H1 (cell line): Measurements from ENCODE around the gene BSN. TPM values are rescaled to one million over a fixed set of nuclear protein-coding genes. Genes with fewer than 3 reads are reported as not detected.

ENCODE experiments used
- BCL11A ChIP-seq, 2 experiments: IDR thresholded peaks; one replicate each; pipeline ENCODE4 v1.6.1; 2011; ENCODE audit warnings: low read depth in 2 of 2, low read length in 2 of 2, mild to moderate bottlenecking in 2 of 2
- CBX8 ChIP-seq: fragments of 300-800, 300-1000 bp; sonication (generic); IDR thresholded peaks from 2 replicates; pipeline ENCODE4 v1.7.1; 2016; ENCODE audit warnings: low read depth, low read length, borderline replicate concordance
- CHD1 ChIP-seq: IDR thresholded peaks from 2 replicates; pipeline ENCODE4 v1.6.1; 2012; ENCODE audit warnings: low read depth, low read length, improper control_type of control experiment
- CREB1 ChIP-seq: IDR thresholded peaks from 2 replicates; pipeline ENCODE4 v1.6.1; 2012; ENCODE audit warnings: inconsistent platforms
- CTCF ChIP-seq, 3 experiments: IDR thresholded peaks; 1 replicate in 2 of 3; 2 replicates in 1 of 3; pipeline versions ENCODE4 v1.5.1 to v1.6.1; 2011; ENCODE audit warnings: low read length in 3 of 3, mild to moderate bottlenecking in 3 of 3, inconsistent platforms in 2 of 3, low read depth in 1 of 3, moderate library complexity in 1 of 3; ENCODE audit not compliant: insufficient read depth in 1 of 3; ENCODE audit errors: control extremely low read depth in 1 of 3
- EGR1 ChIP-seq: IDR thresholded peaks from 2 replicates; pipeline ENCODE4 v1.6.1; 2011; ENCODE audit warnings: low read depth, low read length, borderline replicate concordance
- EZH2 ChIP-seq: fragments of 200-600 bp; sonication (generic); IDR thresholded peaks from 2 replicates; pipeline ENCODE4 v1.7.1; 2012; ENCODE audit warnings: low read depth, mild to moderate bottlenecking, moderate library complexity, low read length, inconsistent platforms; ENCODE audit not compliant: severe bottlenecking
- HDAC2 ChIP-seq, 2 experiments: fragments of 300-600 bp in 1 of 2; sonication (generic) in 1 of 2; IDR thresholded peaks; 2 replicates each; pipeline ENCODE4 v1.6.1; 2011 to 2012; ENCODE audit warnings: low read depth in 2 of 2, low read length in 2 of 2, mild to moderate bottlenecking in 2 of 2, moderate library complexity in 2 of 2, borderline replicate concordance in 1 of 2, inconsistent platforms in 1 of 2
- HDAC6 ChIP-seq: IDR thresholded peaks from one replicate; pipeline ENCODE4 v1.7.1; 2012; ENCODE audit warnings: low read depth, mild to moderate bottlenecking, inconsistent platforms, low read length, moderate library complexity
- JUN ChIP-seq: IDR thresholded peaks from 2 replicates; pipeline ENCODE4 v1.6.1; 2011; ENCODE audit warnings: low read depth, mild to moderate bottlenecking, improper control_type of control experiment, low read length
- JUND ChIP-seq: IDR thresholded peaks from 2 replicates; pipeline ENCODE4 v1.6.1; 2011; ENCODE audit warnings: mild to moderate bottlenecking, improper control_type of control experiment, low read length
- NANOG ChIP-seq: IDR thresholded peaks from 2 replicates; pipeline ENCODE4 v1.6.1; 2011; ENCODE audit warnings: low read length, low read depth, mild to moderate bottlenecking, inconsistent platforms; ENCODE audit not compliant: insufficient read depth, poor library complexity, severe bottlenecking
- NRF1 ChIP-seq: IDR thresholded peaks from 2 replicates; pipeline ENCODE4 v1.6.1; 2011; ENCODE audit warnings: mild to moderate bottlenecking, low read depth, low read length, improper control_type of control experiment
- PHF8 ChIP-seq: fragments of 200-600 bp; sonication (generic); conservative IDR thresholded peaks from 2 replicates; pipeline ENCODE4 v1.7.1; 2012; ENCODE audit warnings: low read depth, mild to moderate bottlenecking, inconsistent platforms, low read length, moderate library complexity
- POLR2A ChIP-seq, 2 experiments: IDR thresholded peaks; 1 replicate in 1 of 2; 2 replicates in 1 of 2; pipeline ENCODE4 v1.6.1; 2011; ENCODE audit warnings: low read depth in 2 of 2, low read length in 2 of 2, mild to moderate bottlenecking in 2 of 2; ENCODE audit errors: control extremely low read depth in 1 of 2
- SIN3A ChIP-seq, 2 experiments: IDR thresholded peaks in 1 of 2; conservative IDR thresholded peaks in 1 of 2; 2 replicates each; pipeline ENCODE4 v1.6.1; 2011 to 2012; ENCODE audit warnings: low read length in 2 of 2, improper control_type of control experiment in 1 of 2, low read depth in 1 of 2, mild to moderate bottlenecking in 1 of 2
- TBP ChIP-seq: IDR thresholded peaks from 2 replicates; pipeline ENCODE4 v1.6.1; 2011; ENCODE audit warnings: low read depth, low read length, improper control_type of control experiment
- TCF12 ChIP-seq: IDR thresholded peaks from 2 replicates; pipeline ENCODE4 v1.6.1; 2011; ENCODE audit warnings: low read depth, mild to moderate bottlenecking, low read length
- USF2 ChIP-seq: IDR thresholded peaks from 2 replicates; pipeline ENCODE4 v1.6.1; 2011; ENCODE audit warnings: low read length, improper control_type of control experiment
- YY1 ChIP-seq: IDR thresholded peaks from 2 replicates; pipeline ENCODE4 v1.6.1; 2011; ENCODE audit warnings: low read depth, mild to moderate bottlenecking, low read length
- polyA plus RNA-seq, 7 experiments: library from polyadenylated mRNA; depleted of rRNA in 3 of 7; stranded (reverse) in 5 of 7; unstranded in 2 of 7; fragments of >200 nt in 5 of 7; fragments of 200-250 nt in 2 of 7; gene quantifications; 1 replicate in 5 of 7; 2 replicates in 1 of 7; 4 replicates in 1 of 7; pipeline versions ENCODE4 v1.2.1 to v1.2.3, GENCODE V29; 2011 to 2013; ENCODE audit warnings: missing spikeins in 2 of 7, mixed read lengths in 2 of 7
- total RNA-seq: library from RNA; stranded (reverse); fragmentation: NEBNext Ultra II Directional; extraction: Animal tissue kit (Norgen Biotek cat#: 25700); gene quantifications from 2 replicates; pipeline ENCODE4 v1.2.1, GENCODE V29; 2021

The BSN gene
- total and polyA plus RNA-seq, 2 of the 8 experiments (the other 6 are each of a cell fraction or from before 2014, with no cell fraction given), result 0.60 to 3.0 TPM

GRCh38 chr3:49553692-49554632, at the start of gene BSN (continued):
- TF ChIP-seq TBP (no peak), CHD1 (no peak), HDAC2 (IDR thresholded peaks at IDR 0.05; ENCODE audit: borderline replicate concordance in 1 of 2, low read depth in 2 of 2, low read length in 2 of 2) (peak in 1 of 2 experiments; percentile 11; a peak in 1 of 4 replicates), CTCF (IDR thresholded peaks at IDR 0.05; ENCODE audit: control extremely low read depth in 1 of 3, insufficient read depth in 1 of 3, low read depth in 1 of 3, low read length in 3 of 3) (peak in 1 of 3 experiments; percentile 2; a peak in 1 of 4 replicates), SIN3A (conservative IDR thresholded peaks at IDR 0.05 in 1 of 2, IDR thresholded peaks at IDR 0.05 in 1 of 2; ENCODE audit: low read depth in 1 of 2, low read length in 2 of 2) (peak in 1 of 2 experiments; percentile 4; a peak in 1 of 4 replicates), NANOG (no peak), EGR1 (no peak), NRF1 (peak; percentile 89), JUND (no peak), PHF8 (peak; percentile 45), USF2 (no peak), BCL11A (IDR thresholded peaks at IDR 0.05; ENCODE audit: low read depth in 2 of 2, low read length in 2 of 2) (no peak), POLR2A (IDR thresholded peaks at IDR 0.05; ENCODE audit: control extremely low read depth in 1 of 2, low read depth in 2 of 2, low read length in 2 of 2) (no peak), JUN (no peak), YY1 (no peak; the same call in 1 of the 2 replicates), HDAC6 (no peak), TCF12 (no peak), CBX8 (no peak), EZH2 (no peak), CREB1 (peak; percentile 58)
